OCI-LY3 (cell line): ENCODE data around the gene DNAAF8.
"Not testable (repeated sequence)": the region's sequence is repeated elsewhere in the genome, so short reads cannot be mapped to it uniquely, and the experiment has no call there.

Source experiments
- H2AFZ ChIP-seq: fragments of 200-600, 300-600 bp; shearing (Covaris generic); 2 replicates; pipeline ENCODE4 v1.6.0; 2014; ENCODE audit warnings: antibody characterized with exemption, low read depth, low read length
- H3K27ac ChIP-seq: fragments of 200-600, 300-600 bp; sonication (generic); 2 replicates; pipeline ENCODE4 v1.5.1; 2014; ENCODE audit warnings: mild to moderate bottlenecking, low read length, moderate library complexity, mixed read lengths
- H3K27me3 ChIP-seq: fragments of 200-600, 300-600 bp; sonication (generic); 2 replicates; pipeline ENCODE4 v1.6.1; 2014; ENCODE audit warnings: low read depth, low read length, mixed read lengths
- H3K36me3 ChIP-seq: fragments of 200-600, 300-600 bp; sonication (generic); replicated peaks from 2 replicates; pipeline ENCODE3; 2014; ENCODE audit warnings: low read depth, low read length, mixed read lengths
- H3K4me1 ChIP-seq: fragments of 300-600, 200-600 bp; sonication (generic); 2 replicates; pipeline ENCODE4 v1.6.1; 2014; ENCODE audit warnings: low read length, mixed read lengths
- H3K4me2 ChIP-seq: fragments of 200-600, 300-600 bp; sonication (generic); 2 replicates; pipeline ENCODE4 v1.6.1; 2014; ENCODE audit warnings: low read length, mixed read lengths
- H3K4me3 ChIP-seq: fragments of 300-600, 200-600 bp; sonication (generic); 2 replicates; pipeline ENCODE4 v1.5.1; 2014; ENCODE audit warnings: antibody characterized with exemption, mild to moderate bottlenecking, low read length, moderate library complexity
- H3K79me2 ChIP-seq: fragments of 300-600, 200-600 bp; shearing (Covaris generic); 2 replicates; pipeline ENCODE4 v1.6.1; 2014; ENCODE audit warnings: mild to moderate bottlenecking, low read length, mixed read lengths
- H3K9ac ChIP-seq: fragments of 300-600, 200-600 bp; shearing (Covaris generic); 2 replicates; pipeline ENCODE4 v1.6.0; 2014; ENCODE audit warnings: mild to moderate bottlenecking, low read length, moderate library complexity
- H3K9me3 ChIP-seq: fragments of 200-600, 300-600 bp; shearing (Covaris generic); 2 replicates; pipeline ENCODE4 v1.6.1; 2014; ENCODE audit warnings: low read length, mixed read lengths; ENCODE audit not compliant: insufficient read depth
- H4K20me1 ChIP-seq: fragments of 200-600, 300-600 bp; sonication (generic); 2 replicates; pipeline ENCODE4 v1.6.1; 2016; ENCODE audit warnings: low read length, mixed read lengths; ENCODE audit not compliant: insufficient read depth
- EZH2phosphoT487 ChIP-seq: fragments of 200-600 bp; shearing (Covaris generic); IDR thresholded peaks from 2 replicates; pipeline ENCODE4 v1.6.1; 2018; ENCODE audit warnings: antibody characterized with exemption, mixed run types, low read depth
- TF ChIP-seq, protein P1 (sequence below): fragments of 200-600, 300-600 bp; sonication (generic); IDR thresholded peaks from 2 replicates; pipeline ENCODE4 v1.5.1; 2014; ENCODE audit warnings: antibody characterized with exemption, low read length, low read depth

Gene DNAAF8

DNA sequence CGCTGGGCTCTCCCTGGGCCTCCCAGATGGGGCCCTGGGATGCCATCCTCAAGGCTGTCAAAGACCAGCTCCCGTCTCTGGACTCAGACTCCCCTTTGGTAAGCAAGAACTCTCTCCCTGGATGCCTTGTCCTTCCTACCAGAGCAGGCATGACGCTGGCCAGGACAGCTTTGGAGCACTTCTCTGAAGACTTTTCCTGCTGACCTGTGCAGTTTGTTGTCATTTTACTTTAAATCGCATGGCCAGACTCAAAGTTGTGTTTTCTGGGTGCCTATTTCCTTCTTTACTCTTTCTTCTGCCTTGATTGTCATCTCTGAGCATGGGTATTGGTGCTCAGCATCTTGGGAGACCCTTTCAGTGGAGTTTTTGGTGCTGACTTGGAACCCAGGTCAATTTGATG, 2.2 kb downstream of the DNAAF8 start:
- Histone ChIP-seq H4K20me1 (no peaks in the 10 kb centered on the region), H3K4me1 (peaks cover 4% of the 10 kb centered on the region; the same call in 1 of the 2 replicates), H3K27me3 (no peaks in the 10 kb centered on the region), H3K79me2 (peaks cover 23% of the 10 kb centered on the region), H3K4me3 (no peak overlapping the region), H3K36me3 (no peaks in the 10 kb centered on the region), H3K4me2 (no peak overlapping the region), H3K9ac (no peak overlapping the region), H3K27ac (no peak overlapping the region), H3K9me3 (no peaks in the 10 kb centered on the region), H2AFZ (no peak overlapping the region)
- no peak for TF ChIP-seq EZH2phosphoT487
- TF ChIP-seq, protein P1, sequence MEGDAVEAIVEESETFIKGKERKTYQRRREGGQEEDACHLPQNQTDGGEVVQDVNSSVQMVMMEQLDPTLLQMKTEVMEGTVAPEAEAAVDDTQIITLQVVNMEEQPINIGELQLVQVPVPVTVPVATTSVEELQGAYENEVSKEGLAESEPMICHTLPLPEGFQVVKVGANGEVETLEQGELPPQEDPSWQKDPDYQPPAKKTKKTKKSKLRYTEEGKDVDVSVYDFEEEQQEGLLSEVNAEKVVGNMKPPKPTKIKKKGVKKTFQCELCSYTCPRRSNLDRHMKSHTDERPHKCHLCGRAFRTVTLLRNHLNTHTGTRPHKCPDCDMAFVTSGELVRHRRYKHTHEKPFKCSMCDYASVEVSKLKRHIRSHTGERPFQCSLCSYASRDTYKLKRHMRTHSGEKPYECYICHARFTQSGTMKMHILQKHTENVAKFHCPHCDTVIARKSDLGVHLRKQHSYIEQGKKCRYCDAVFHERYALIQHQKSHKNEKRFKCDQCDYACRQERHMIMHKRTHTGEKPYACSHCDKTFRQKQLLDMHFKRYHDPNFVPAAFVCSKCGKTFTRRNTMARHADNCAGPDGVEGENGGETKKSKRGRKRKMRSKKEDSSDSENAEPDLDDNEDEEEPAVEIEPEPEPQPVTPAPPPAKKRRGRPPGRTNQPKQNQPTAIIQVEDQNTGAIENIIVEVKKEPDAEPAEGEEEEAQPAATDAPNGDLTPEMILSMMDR, result no peak

DNA sequence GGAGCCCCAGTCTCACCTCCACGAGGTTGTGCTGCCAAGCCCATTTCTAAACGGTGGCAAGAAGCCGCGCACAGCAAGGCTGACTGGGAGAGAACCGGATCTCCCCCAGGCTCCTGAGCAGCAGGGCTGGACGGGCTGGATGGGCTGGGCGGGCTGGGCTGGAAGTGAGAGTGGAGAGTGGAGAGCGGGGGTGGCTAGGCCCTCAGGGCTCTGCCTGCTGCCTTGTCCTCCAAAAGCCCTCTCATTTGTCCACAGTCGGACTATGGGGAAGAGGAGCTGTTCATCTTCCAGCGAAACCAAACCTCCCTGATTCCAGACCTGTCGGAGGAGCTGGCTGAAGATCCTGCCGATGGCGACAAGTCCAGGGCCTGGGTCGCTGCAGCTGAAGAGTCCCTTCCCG, 3.2 kb downstream of the DNAAF8 start:
- Histone ChIP-seq H2AFZ (no peak overlapping the region), H3K36me3 (no peaks in the 10 kb centered on the region), H3K27ac (no peak overlapping the region), H3K4me3 (no peak overlapping the region), H3K27me3 (no peaks in the 10 kb centered on the region), H3K4me2 (no peak overlapping the region), H3K9ac (no peak overlapping the region), H3K9me3 (no peaks in the 10 kb centered on the region), H4K20me1 (no peaks in the 10 kb centered on the region), H3K79me2 (peaks cover 13% of the 10 kb centered on the region), H3K4me1 (peaks cover 4% of the 10 kb centered on the region; the same call in 1 of the 2 replicates)
- TF ChIP-seq, protein P1, result no peak
- no peak for TF ChIP-seq EZH2phosphoT487

DNA sequence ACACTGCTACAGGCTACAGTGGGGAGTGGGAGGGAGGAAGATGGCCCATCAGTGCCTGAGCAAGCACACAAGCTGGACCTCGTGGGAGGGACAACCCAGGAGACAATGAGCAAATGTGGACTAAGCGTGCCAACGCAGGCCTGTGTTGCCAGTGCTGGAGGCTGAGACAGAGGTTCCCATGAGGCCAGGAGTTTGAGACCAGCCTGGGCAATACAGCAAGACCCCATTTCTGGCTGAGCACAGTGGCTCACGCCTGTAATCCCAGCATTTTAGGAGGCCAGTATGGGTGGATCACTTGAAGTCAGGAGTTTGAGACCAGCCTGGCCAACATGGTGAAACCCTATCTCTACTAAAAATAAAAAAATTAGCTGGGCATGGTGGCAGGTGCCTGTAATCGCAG, 4.0 kb downstream of the DNAAF8 start:
- not testable (repeated sequence) for H3K4me2 ChIP-seq, H3K79me2 ChIP-seq, H3K27me3 ChIP-seq, H3K4me3 ChIP-seq, H3K27ac ChIP-seq, H3K9ac ChIP-seq, H2AFZ ChIP-seq, H3K36me3 ChIP-seq, H4K20me1 ChIP-seq, H3K9me3 ChIP-seq
- H3K4me1 ChIP-seq, result peaks cover 12% of the 10 kb centered on the region

DNA sequence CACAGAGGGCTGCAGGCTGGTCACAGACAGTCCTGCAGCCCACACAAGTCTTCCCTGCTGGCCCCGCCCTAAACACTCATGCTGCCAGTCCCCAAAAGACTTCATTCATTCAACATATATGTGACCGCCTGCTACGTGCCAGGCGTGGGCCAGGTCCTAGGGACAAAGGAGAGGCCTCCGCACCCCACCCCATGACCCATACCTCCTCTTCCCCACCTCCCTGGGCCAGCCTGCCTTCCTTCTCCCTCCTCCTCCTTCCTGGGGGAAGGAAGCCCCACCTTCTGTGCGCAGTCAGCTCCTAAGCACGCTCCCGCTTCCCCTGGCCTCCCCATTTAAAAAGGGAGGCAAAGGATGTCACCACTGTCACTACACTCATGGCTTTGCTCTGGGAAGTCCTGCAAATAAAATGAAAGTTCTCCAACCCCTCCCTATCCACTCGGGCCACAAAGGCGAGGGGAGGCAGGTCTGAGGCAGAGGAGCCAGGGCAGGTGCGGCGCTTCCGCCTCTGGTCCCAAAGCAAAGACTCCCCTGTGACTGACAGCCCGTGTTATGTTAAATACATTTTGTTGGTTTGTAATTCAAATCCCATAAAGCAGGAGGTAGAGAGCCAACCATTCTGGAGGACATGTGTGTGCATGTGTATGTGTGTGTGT, 9.0 kb downstream of the DNAAF8 start:
- Histone ChIP-seq H3K36me3 (no peaks in the 10 kb centered on the region), H3K79me2 (no peaks in the 10 kb centered on the region), H3K9ac (peak overlapping the region; percentile 56), H3K27ac (peak overlapping the region; percentile 75; the same call in 1 of the 2 replicates), H2AFZ (peak overlapping the region; percentile 97), H3K4me3 (peak overlapping the region; percentile 75), H3K4me1 (peaks cover 37% of the 10 kb centered on the region), H3K4me2 (peak overlapping the region; percentile 93), H3K27me3 (no peaks in the 10 kb centered on the region), H3K9me3 (no peaks in the 10 kb centered on the region), H4K20me1 (no peaks in the 10 kb centered on the region)
- no peak for TF ChIP-seq EZH2phosphoT487
- TF ChIP-seq, protein P1, result no peak
